Measurements from ENCODE around the gene GPRIN2.
A peak's percentile ranks its signal among the peaks of the same experiment; 100 is the strongest.
"Not testable (repeated sequence)": the region's sequence is repeated elsewhere in the genome, so short reads cannot be mapped to it uniquely, and the experiment has no call there.

GPRIN2 gene

GRCh38 chr10:46556515-46557318, at the start of gene GPRIN2:
Gene GPRIN2 (minus strand): TSS chr10:46556658. CDS start chr10:46550736, 5,922 bp downstream.
- no peak for DNase-seq (ENCODE audit: insufficient read length, low spot score)
- FAIRE-seq: no peak

DNA sequence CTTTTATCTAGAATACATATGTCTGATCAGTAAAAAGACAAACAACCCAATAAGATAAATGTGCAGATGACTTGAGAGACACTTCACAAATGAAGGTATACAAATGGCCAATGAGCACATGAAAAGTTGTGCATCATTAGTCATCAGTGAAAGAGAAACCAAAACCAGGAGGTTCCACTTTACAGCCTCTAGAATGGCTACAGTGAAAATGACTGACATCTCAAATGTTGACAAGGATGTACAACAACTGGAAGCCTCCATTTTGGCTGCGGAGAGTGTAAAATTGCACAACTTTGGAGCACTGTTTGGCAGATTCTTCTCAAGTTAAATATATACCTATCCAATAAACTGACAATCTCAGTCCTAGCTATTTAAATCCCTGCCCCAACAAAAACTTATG, 44.1 kb upstream of the GPRIN2 start:
- not testable (repeated sequence) for DNase-seq (ENCODE audit: insufficient read length, low spot score)
- peak; percentile 97 for FAIRE-seq

- FAIRE-seq: peak; percentile 86
- not testable (repeated sequence) for DNase-seq (ENCODE audit: insufficient read length, low spot score)
Measured at GRCh38 chr10:46597616-46598246, 41.3 kb upstream of the GPRIN2 start.

GRCh38 chr10:46596570-46596969, 40.1 kb upstream of the GPRIN2 start:
- FAIRE-seq: peak; percentile 82

DNA sequence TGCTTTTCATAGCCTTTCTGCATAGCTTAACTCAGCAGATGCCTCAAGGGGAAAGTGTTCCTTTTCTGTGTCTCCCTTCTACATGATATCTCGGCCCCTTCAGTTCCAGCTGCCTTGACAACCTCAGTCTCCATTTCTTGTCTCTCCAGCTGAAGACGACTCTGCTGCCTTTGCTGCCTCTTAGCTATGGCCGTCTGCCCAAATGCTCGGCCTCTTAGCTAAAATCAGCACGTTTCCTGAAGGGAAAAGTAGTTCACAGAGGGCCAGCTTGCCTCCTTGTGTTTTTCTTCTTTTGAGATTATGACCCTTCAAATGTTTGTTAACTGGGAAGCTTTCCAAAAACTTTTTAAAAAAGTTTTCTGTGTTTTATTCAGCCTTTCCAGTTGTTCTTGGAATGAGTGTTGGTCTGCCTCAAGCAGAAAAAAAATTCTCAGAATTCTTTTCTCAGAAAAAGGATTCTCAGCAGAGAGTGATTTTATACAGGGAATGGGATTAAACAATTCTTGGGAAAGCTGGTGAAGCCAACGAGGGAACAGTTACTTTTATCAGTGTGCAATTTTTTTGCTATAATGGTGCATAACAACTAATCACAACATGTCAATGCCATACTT, 38.1 kb upstream of the GPRIN2 start:
- FAIRE-seq; DNase-seq (ENCODE audit: insufficient read length, low spot score): not testable (repeated sequence)

More at GRCh38 chr10:46596570-46596969, 40.1 kb upstream of the GPRIN2 start:
- not testable (repeated sequence) for DNase-seq (ENCODE audit: insufficient read length, low spot score)

- FAIRE-seq; DNase-seq (ENCODE audit: insufficient read length, low spot score): not testable (repeated sequence)
Measured at GRCh38 chr10:46593307-46593706, 36.8 kb upstream of the GPRIN2 start.

- not testable (repeated sequence) for DNase-seq (ENCODE audit: insufficient read length, low spot score); FAIRE-seq
Measured at GRCh38 chr10:46591053-46591452, 34.6 kb upstream of the GPRIN2 start.

GRCh38 chr10:46589589-46589988, 33.1 kb upstream of the GPRIN2 start:
- DNase-seq (ENCODE audit: insufficient read length, low spot score); FAIRE-seq: not testable (repeated sequence)

DNA sequence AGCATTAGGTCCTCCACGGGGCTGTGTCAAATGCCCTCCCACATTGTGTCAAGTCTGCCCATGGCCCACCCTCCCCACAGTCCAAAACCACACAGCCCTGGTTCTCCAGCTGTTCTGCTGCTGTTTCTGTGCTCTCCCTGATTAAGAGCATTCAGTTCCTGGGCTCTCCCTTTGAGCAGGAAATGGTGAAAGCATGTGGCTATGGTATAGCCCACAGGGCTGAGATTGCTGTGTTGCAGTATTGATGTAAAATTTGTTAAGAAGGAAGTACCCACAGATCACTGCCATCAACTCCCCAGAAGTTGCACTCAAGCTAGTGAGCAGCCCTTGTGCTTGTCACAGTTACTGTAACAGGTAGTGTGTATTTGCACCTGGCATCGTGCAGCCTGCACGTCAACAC, 31.8 kb upstream of the GPRIN2 start:
- not testable (repeated sequence) for FAIRE-seq; DNase-seq (ENCODE audit: insufficient read length, low spot score)

- DNase-seq (ENCODE audit: insufficient read length, low spot score); FAIRE-seq: not testable (repeated sequence)
Measured at GRCh38 chr10:46587546-46587945, 31.1 kb upstream of the GPRIN2 start.

- not testable (repeated sequence) for FAIRE-seq; DNase-seq (ENCODE audit: insufficient read length, low spot score)
Measured at GRCh38 chr10:46585246-46585645, 28.8 kb upstream of the GPRIN2 start.

DNA sequence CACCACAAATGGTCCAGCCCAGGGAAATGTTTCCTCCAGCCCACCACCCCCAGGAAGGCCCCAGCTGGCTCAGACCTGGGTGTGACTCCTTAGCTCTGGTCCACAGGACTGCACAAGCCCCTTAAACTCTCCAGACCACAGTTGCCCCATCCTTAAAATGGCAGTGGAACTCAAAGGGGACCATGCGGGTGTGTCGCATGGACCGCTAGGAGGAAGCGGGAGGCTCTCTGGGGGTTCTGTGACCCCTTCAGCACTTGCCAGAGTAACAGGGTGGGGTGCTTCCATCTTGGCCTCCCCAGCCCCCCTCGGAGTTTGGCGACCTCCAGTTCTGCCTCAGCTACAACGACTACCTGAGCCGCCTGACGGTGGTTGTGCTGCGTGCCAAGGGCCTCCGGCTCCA, 27.7 kb upstream of the GPRIN2 start:
- not testable (repeated sequence) for FAIRE-seq

GRCh38 chr10:46582568-46582967, 26.1 kb upstream of the GPRIN2 start:
- FAIRE-seq; DNase-seq (ENCODE audit: insufficient read length, low spot score): not testable (repeated sequence)

More for the DNA sequence above, 27.7 kb upstream of the GPRIN2 start:
- not testable (repeated sequence) for DNase-seq (ENCODE audit: insufficient read length, low spot score)

- not testable (repeated sequence) for DNase-seq (ENCODE audit: insufficient read length, low spot score); FAIRE-seq
Measured at GRCh38 chr10:46581997-46582396, 25.5 kb upstream of the GPRIN2 start.

GRCh38 chr10:46579378-46579777, 22.9 kb upstream of the GPRIN2 start:
- DNase-seq (ENCODE audit: insufficient read length, low spot score); FAIRE-seq: not testable (repeated sequence)

DNA sequence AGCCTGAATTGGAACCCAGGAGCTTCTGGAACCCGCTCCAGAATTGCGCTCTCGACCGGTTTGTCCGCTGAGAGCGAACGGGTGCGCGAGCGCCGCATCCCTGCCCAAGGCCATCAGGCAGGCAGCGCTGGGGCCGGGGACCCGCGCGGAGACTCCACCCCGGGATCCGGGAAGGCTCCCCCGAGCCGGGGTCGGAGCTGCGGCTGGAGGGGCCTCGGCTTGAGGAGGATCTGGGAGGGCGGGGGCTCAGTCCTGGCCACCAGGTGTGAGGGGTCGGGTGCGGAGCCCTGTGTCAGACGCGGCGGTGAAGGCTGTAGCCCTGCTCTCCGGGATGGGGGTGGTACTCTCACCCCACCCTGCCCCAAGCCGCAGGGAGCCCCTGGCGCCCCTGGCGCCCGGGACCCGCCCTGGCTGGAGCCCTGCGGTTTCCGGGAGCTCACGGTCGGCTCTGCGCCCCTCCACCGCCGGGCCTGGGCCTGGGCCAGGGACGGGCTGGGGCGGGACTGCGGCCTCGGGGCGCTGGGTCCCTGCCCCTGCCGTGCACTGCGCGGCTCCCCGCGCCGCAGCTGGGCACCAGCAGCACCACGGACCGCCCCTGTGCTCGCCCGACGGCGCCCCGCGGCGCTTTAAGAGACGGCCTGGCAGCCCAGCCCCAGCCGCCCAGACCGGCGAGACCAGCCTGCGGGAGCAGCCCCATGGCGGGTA, 22.2 kb upstream of the GPRIN2 start, which contains the start of gene SYT15:
Gene SYT15 (plus strand): TSS at position 655 of the 705 bp plus-strand sequence. CDS start 41 bp downstream, at position 696.
- FAIRE-seq; DNase-seq (ENCODE audit: insufficient read length, low spot score): not testable (repeated sequence)

DNA sequence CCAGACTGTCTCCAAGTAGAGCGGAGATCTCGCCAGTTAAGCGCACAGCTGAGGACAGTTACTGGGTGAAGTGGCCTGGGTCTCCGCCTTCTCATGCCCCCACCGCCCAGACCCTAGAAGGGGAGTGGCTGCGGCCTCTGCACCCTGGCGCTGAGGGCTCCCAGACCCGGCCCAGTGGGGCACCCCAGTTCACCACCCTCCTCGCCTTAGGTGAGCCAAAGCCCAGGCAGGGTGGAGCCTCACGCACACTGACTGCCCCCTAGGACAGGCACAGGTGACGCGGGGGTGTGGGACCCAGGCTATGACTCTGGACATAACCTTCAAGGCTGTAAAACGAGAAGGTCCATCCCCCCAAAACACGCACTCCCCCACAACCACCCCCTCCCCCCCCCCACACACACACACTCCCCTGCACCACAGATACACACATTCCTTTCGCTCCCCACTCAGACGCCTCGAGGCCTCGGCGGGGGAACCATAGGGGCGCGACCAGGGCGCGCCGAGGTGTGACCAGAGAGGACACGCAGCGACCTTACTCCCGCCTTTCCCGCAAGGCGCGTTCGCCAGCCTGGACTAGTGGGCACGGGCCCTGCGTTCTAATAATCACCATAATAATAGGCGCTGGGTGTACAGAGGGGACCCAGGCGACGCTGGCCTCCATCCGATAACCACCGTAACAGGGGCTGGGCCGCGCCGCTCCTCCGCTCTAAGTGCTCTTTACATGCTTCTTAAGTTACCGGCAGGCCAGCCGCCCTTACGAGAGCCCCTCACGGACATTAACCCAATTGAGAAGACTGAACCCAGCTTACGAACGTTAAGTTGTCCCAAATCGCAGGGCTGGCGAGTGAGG, 21.4 kb upstream of the GPRIN2 start:
- not testable (repeated sequence) for DNase-seq (ENCODE audit: insufficient read length, low spot score); FAIRE-seq

DNA sequence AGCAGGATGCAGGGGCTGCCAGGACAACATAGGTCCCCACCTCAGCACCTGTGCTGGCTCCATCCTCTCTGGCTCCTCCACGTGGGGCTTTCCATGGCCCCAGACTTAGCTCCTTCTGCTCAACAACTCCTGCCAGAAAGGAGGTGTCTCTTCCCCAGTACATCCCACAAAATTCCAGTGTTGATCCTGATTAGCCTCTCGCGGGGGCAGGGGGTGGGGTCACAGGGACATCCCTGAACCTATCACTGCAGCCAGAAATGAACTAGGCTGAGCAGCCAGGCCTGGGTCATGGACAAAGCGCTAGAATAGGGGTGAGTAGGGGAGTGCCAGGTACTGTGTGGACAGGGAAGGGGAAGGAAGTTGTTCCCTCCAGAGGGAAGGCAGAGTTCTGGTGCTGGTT, 17.4 kb upstream of the GPRIN2 start:
- DNase-seq (ENCODE audit: insufficient read length, low spot score); FAIRE-seq: not testable (repeated sequence)

GRCh38 chr10:46573314-46573713, 16.9 kb upstream of the GPRIN2 start:
- not testable (repeated sequence) for DNase-seq (ENCODE audit: insufficient read length, low spot score)

More at GRCh38 chr10:46573314-46573713, 16.9 kb upstream of the GPRIN2 start:
- not testable (repeated sequence) for FAIRE-seq

Measured in GM19239 (cell line).